ENCODE results near the gene SYNGR4.

Gene SYNGR4

GRCh38 chr19:48397263-48398101, 33.3 kb downstream of the SYNGR4 start:
- DNase-seq = no peak

- no peak for DNase-seq
Measured at GRCh38 chr19:48398102-48398374, 33.9 kb downstream of the SYNGR4 start.

GRCh38 chr19:48398375-48399235, 34.4 kb downstream of the SYNGR4 start:
- DNase-seq = peak; percentile 82

- no peak for DNase-seq
Measured at GRCh38 chr19:48400018-48400742, 36.0 kb downstream of the SYNGR4 start.

- DNase-seq = no peak
Measured at GRCh38 chr19:48401287-48401686, 37.1 kb downstream of the SYNGR4 start.

- no peak for DNase-seq
Measured at GRCh38 chr19:48403606-48404005, 39.4 kb downstream of the SYNGR4 start.

- DNase-seq = no peak
Measured at GRCh38 chr19:48405010-48405659, 41.0 kb downstream of the SYNGR4 start.

GRCh38 chr19:48405850-48406249, 41.7 kb downstream of the SYNGR4 start:
- DNase-seq = no peak

GRCh38 chr19:48413879-48414587, 49.9 kb downstream of the SYNGR4 start:
- DNase-seq = no peak

- DNase-seq = peak; percentile 70
Measured at GRCh38 chr19:48415395-48415794, 51.2 kb downstream of the SYNGR4 start.

- DNase-seq = no peak
Measured at GRCh38 chr19:48415806-48416221, 51.6 kb downstream of the SYNGR4 start.

- no peak for DNase-seq
Measured at GRCh38 chr19:48417421-48417820, 53.3 kb downstream of the SYNGR4 start.

- DNase-seq = no peak
Measured at GRCh38 chr19:48418317-48419064, 54.3 kb downstream of the SYNGR4 start.

GRCh38 chr19:48419158-48419920, 55.2 kb downstream of the SYNGR4 start:
- DNase-seq = peak; percentile 68

GRCh38 chr19:48421548-48421947, 57.4 kb downstream of the SYNGR4 start:
- no peak for DNase-seq

- no peak for DNase-seq
Measured at GRCh38 chr19:48424694-48425219, 60.6 kb downstream of the SYNGR4 start.
